Neuron (in vitro differentiated cells): ENCODE measurements around the gene MID1.

Experiments
- H2AFZ ChIP-seq: one replicate; pipeline ENCODE4 v1.6.1; 2013; ENCODE audit warnings: low read depth, mild to moderate bottlenecking, inconsistent platforms, low read length, moderate library complexity
- H3K27me3 ChIP-seq: one replicate; pipeline ENCODE4 v1.6.1; 2013; ENCODE audit warnings: low read length; ENCODE audit not compliant: insufficient read depth
- H3K36me3 ChIP-seq: one replicate; pipeline ENCODE4 v1.6.1; 2013; ENCODE audit warnings: low read length; ENCODE audit not compliant: insufficient read depth
- H3K4me1 ChIP-seq: one replicate; pipeline ENCODE4 v1.6.1; 2013; ENCODE audit warnings: low read length; ENCODE audit not compliant: insufficient read depth
- H3K4me3 ChIP-seq: 2 replicates; pipeline ENCODE4 v1.5.1; 2013; ENCODE audit warnings: mild to moderate bottlenecking, low read length, moderate library complexity
- H3K9me3 ChIP-seq: one replicate; pipeline ENCODE4 v1.6.1; 2013; ENCODE audit warnings: low read length

The MID1 gene

GRCh38 chrX:10450959-10451355 lies 169.4 kb downstream of the MID1 start:
- no peak overlapping the region for H2AFZ ChIP-seq
- H3K4me1 ChIP-seq, result no peaks in the 10 kb centered on the region
- H3K4me3 ChIP-seq, result no peak overlapping the region
- no peaks in the 10 kb centered on the region for H3K27me3 ChIP-seq
- H3K9me3 ChIP-seq, result no peaks in the 10 kb centered on the region
- H3K36me3 ChIP-seq, result peaks cover 34% of the 10 kb centered on the region

- peaks cover 34% of the 10 kb centered on the region for H3K36me3 ChIP-seq
Measured at GRCh38 chrX:10450229-10450958, 170.0 kb downstream of the MID1 start.

GRCh38 chrX:10447564-10448214 lies 172.7 kb downstream of the MID1 start:
- no peaks in the 10 kb centered on the region for H3K4me1 ChIP-seq
- H3K27me3 ChIP-seq, result no peaks in the 10 kb centered on the region
- peaks cover 14% of the 10 kb centered on the region for H3K36me3 ChIP-seq
- no peak overlapping the region for H3K4me3 ChIP-seq
- H2AFZ ChIP-seq, result no peak overlapping the region
- H3K9me3 ChIP-seq, result no peaks in the 10 kb centered on the region

More at GRCh38 chrX:10450229-10450958, 170.0 kb downstream of the MID1 start:
- no peaks in the 10 kb centered on the region for H3K9me3 ChIP-seq
- H3K4me1 ChIP-seq, result no peaks in the 10 kb centered on the region
- H2AFZ ChIP-seq, result no peak overlapping the region
- H3K27me3 ChIP-seq, result no peaks in the 10 kb centered on the region
- H3K4me3 ChIP-seq, result no peak overlapping the region

GRCh38 chrX:10444204-10444603 lies 176.2 kb downstream of the MID1 start:
- H3K27me3 ChIP-seq, result no peaks in the 10 kb centered on the region
- no peak overlapping the region for H3K4me3 ChIP-seq
- H2AFZ ChIP-seq, result no peak overlapping the region
- H3K36me3 ChIP-seq, result peaks cover 11% of the 10 kb centered on the region
- no peaks in the 10 kb centered on the region for H3K4me1 ChIP-seq
- H3K9me3 ChIP-seq, result no peaks in the 10 kb centered on the region

- no peak overlapping the region for H3K4me3 ChIP-seq
Measured at GRCh38 chrX:10441464-10441863, 178.9 kb downstream of the MID1 start.

GRCh38 chrX:10433296-10433965 lies 187.0 kb downstream of the MID1 start:
- Histone ChIP-seq H3K9me3 (no peaks in the 10 kb centered on the region), H3K27me3 (peaks cover 2% of the 10 kb centered on the region), H2AFZ (no peak overlapping the region), H3K4me3 (no peak overlapping the region), H3K4me1 (no peaks in the 10 kb centered on the region), H3K36me3 (no peaks in the 10 kb centered on the region)

More at GRCh38 chrX:10441464-10441863, 178.9 kb downstream of the MID1 start:
- H3K27me3 ChIP-seq, result no peaks in the 10 kb centered on the region
- no peaks in the 10 kb centered on the region for H3K4me1 ChIP-seq
- no peak overlapping the region for H2AFZ ChIP-seq
- peaks cover 4% of the 10 kb centered on the region for H3K36me3 ChIP-seq
- H3K9me3 ChIP-seq, result no peaks in the 10 kb centered on the region

GRCh38 chrX:10429908-10430307 lies 190.5 kb downstream of the MID1 start:
- Histone ChIP-seq H2AFZ (no peak overlapping the region), H3K36me3 (no peaks in the 10 kb centered on the region), H3K9me3 (no peaks in the 10 kb centered on the region), H3K4me3 (no peak overlapping the region), H3K27me3 (peaks cover 2% of the 10 kb centered on the region), H3K4me1 (no peaks in the 10 kb centered on the region)

GRCh38 chrX:10427249-10427648 lies 193.1 kb downstream of the MID1 start:
- Histone ChIP-seq H3K9me3 (no peaks in the 10 kb centered on the region), H3K36me3 (no peaks in the 10 kb centered on the region), H3K4me3 (no peak overlapping the region), H2AFZ (no peak overlapping the region), H3K4me1 (no peaks in the 10 kb centered on the region), H3K27me3 (peaks cover 2% of the 10 kb centered on the region)

- no peak overlapping the region for H2AFZ ChIP-seq
- H3K4me1 ChIP-seq, result no peaks in the 10 kb centered on the region
- H3K27me3 ChIP-seq, result no peaks in the 10 kb centered on the region
- no peaks in the 10 kb centered on the region for H3K9me3 ChIP-seq
- H3K36me3 ChIP-seq, result no peaks in the 10 kb centered on the region
- H3K4me3 ChIP-seq, result no peak overlapping the region
Measured at GRCh38 chrX:10423716-10424115, 196.7 kb downstream of the MID1 start.

GRCh38 chrX:10420134-10420533 lies 200.3 kb downstream of the MID1 start:
- Histone ChIP-seq H3K4me1 (peaks cover 10% of the 10 kb centered on the region), H3K27me3 (no peaks in the 10 kb centered on the region), H3K9me3 (no peaks in the 10 kb centered on the region), H2AFZ (no peak overlapping the region), H3K36me3 (no peaks in the 10 kb centered on the region), H3K4me3 (no peak overlapping the region)

GRCh38 chrX:10416424-10416823 lies 204.0 kb downstream of the MID1 start:
- H3K36me3 ChIP-seq, result no peaks in the 10 kb centered on the region
- no peak overlapping the region for H2AFZ ChIP-seq
- H3K4me1 ChIP-seq, result peaks cover 10% of the 10 kb centered on the region
- no peak overlapping the region for H3K4me3 ChIP-seq
- H3K27me3 ChIP-seq, result no peaks in the 10 kb centered on the region
- no peaks in the 10 kb centered on the region for H3K9me3 ChIP-seq

GRCh38 chrX:10415306-10416001 lies 204.9 kb downstream of the MID1 start:
- Histone ChIP-seq H2AFZ (no peak overlapping the region), H3K9me3 (no peaks in the 10 kb centered on the region), H3K4me3 (no peak overlapping the region), H3K27me3 (no peaks in the 10 kb centered on the region), H3K4me1 (peaks cover 10% of the 10 kb centered on the region), H3K36me3 (no peaks in the 10 kb centered on the region)

GRCh38 chrX:10414862-10415261 lies 205.5 kb downstream of the MID1 start:
- H2AFZ ChIP-seq, result no peak overlapping the region
- H3K27me3 ChIP-seq, result no peaks in the 10 kb centered on the region
- no peaks in the 10 kb centered on the region for H3K9me3 ChIP-seq
- peaks cover 10% of the 10 kb centered on the region for H3K4me1 ChIP-seq
- H3K4me3 ChIP-seq, result no peak overlapping the region
- H3K36me3 ChIP-seq, result no peaks in the 10 kb centered on the region
